Ovary (tissue), 9 donors: ENCODE results near the gene EEF2K. TPM values are rescaled to one million over a fixed set of nuclear protein-coding genes. Genes with fewer than 3 reads are reported as not detected.
A peak's percentile ranks its signal among the peaks of the same experiment; 100 is the strongest.
"Not testable (repeated sequence)": the region's sequence is repeated elsewhere in the genome, so short reads cannot be mapped to it uniquely, and the experiment has no call there.

ENCODE experiments used
- DNase-seq, 5 donors: peaks; one replicate each; pipeline ENCODE4 v3.0.0-alpha.2; 2019 to 2020
- H3K27ac ChIP-seq, 2 donors: fragments of 200-600 bp; one replicate each; pipeline versions ENCODE4 v1.5.1 to v1.8.0; 2019 to 2022
- H3K27me3 ChIP-seq: fragments of 200-600 bp; one replicate; pipeline ENCODE4 v1.8.0; 2022
- H3K36me3 ChIP-seq: fragments of 200-600 bp; sonication (generic); one replicate; pipeline ENCODE4 v1.5.1; 2019
- H3K4me1 ChIP-seq: one replicate; pipeline ENCODE4 v1.8.1; 2013; ENCODE audit warnings: mild to moderate bottlenecking, moderate library complexity; ENCODE audit not compliant: insufficient read depth
- H3K4me3 ChIP-seq: fragments of 200-600 bp; sonication (generic); one replicate; pipeline ENCODE4 v1.5.1; 2017
- H3K9me3 ChIP-seq, 2 donors: fragments of 200-600 bp in 1 of 2; sonication (generic) in 1 of 2; one replicate each; pipeline versions ENCODE4 v1.5.1 to v1.8.1; 2013 to 2019; ENCODE audit warnings: mild to moderate bottlenecking in 1 of 2, moderate library complexity in 1 of 2
- CTCF ChIP-seq, 3 donors: fragments of 450-650 bp in 2 of 3; fragments of 200-600 bp in 1 of 3; IDR thresholded peaks; one replicate each; pipeline versions ENCODE4 v1.5.1 to v1.8.0; 2016 to 2022; ENCODE audit warnings: antibody characterized with exemption in 3 of 3, mild to moderate bottlenecking in 1 of 3
- EP300 ChIP-seq: sonication (generic); formaldehyde crosslinking; IDR thresholded peaks from one replicate; pipeline ENCODE4 v1.6.1; 2017; ENCODE audit warnings: antibody characterized with exemption
- POLR2A ChIP-seq: fragments of 450-650 bp; IDR thresholded peaks from one replicate; pipeline ENCODE4 v1.6.1; 2017; ENCODE audit warnings: antibody characterized with exemption, mild to moderate bottlenecking, moderate library complexity
- WGBS, 3 donors: extraction: QIAGEN DNeasy Blood & Tissue Kit in 1 of 3; methylation state at CpG; one replicate each; pipeline versions ENCODE4 v1.1.5 to v1.1.7; 2013 to 2017; 5-methylcytosine and 5-hydroxymethylcytosine counted together
- intact Hi-C, 4 donors: fragments of 100-400 bp; cut with DNase I; formaldehyde crosslinking; loops; one replicate each; pipeline versions ENCODE4 v1.11.0 to v1.15.1; 2022 to 2023
- polyA plus RNA-seq, 2 donors: library from polyadenylated mRNA; stranded (reverse); fragments of 200-250 nt in 1 of 2; fragments of 350-450 nt in 1 of 2; fragmentation: Illumina TruSeq in 1 of 2; extraction: RNeasy Lipid Tissue Mini Kit (QIAGEN cat#74804) in 1 of 2; gene quantifications; one replicate each; pipeline ENCODE4 v1.2.3, GENCODE V29; 2013 to 2014
- total RNA-seq, 7 donors: library from RNA; depleted of rRNA in 2 of 7; stranded (reverse); fragments of >200 nt in 2 of 7; fragmentation: NEBNext Ultra II Directional in 3 of 7; extraction: Animal tissue kit (Norgen Biotek cat#: 25700) in 3 of 7; gene quantifications; one replicate each; pipeline versions ENCODE4 v1.1.0 to v1.2.4, GENCODE V29; 2016 to 2023
- donor health status: DM: no; HTN: no; CAD: no; lungs with moderate emphysema.
- donor health status: DM: no; HTN: no; CAD: no.
- donor health status: Bipolar disorder and iron deficiency.
- donor health status: DM: yes; HTN: yes; CAD: no.
- donor health status: DM: no; HTN: no; CAD: no.
- donor health status: DM: yes; HTN: yes; CAD: no.

Gene EEF2K
- total and polyA plus RNA-seq, 9 donors: 8.1 to 37.6 (median 26.0) TPM

- no peaks in the 10 kb centered on the region for H3K9me3 ChIP-seq
- DNase-seq: peak in 1 of 5 donors; percentile 43
- intact Hi-C loops: loop anchor here in 2 of 4 donors (5.0 kb wide), 1 partner anchor 102 kb away; the partner anchor contains the start of gene POLR3E (in 2 of the 2)
- H3K27me3 ChIP-seq: no peaks in the 10 kb centered on the region
- peaks cover 3% of the 10 kb centered on the region for H3K4me1 ChIP-seq
- 79 to 80% (median 79%) methylated on average over 9 of the region's 9 CpGs for WGBS, 3 donors
- no peak for TF ChIP-seq EP300
- no peak for TF ChIP-seq CTCF (IDR thresholded peaks at IDR 0.05)
- H3K4me3 ChIP-seq: no peak overlapping the region
- H3K36me3 ChIP-seq: no peaks in the 10 kb centered on the region
- H3K27ac ChIP-seq: peak overlapping the region; percentile 23 to 32
Measured at GRCh38 chr16:22194707-22195444, 11.2 kb upstream of the EEF2K start.

- no peak for DNase-seq
- H3K9me3 ChIP-seq: no peaks in the 10 kb centered on the region
- intact Hi-C loops: loop anchor here in 2 of 4 donors (5.0 kb wide), 1 partner anchor 102 kb away; the partner anchor contains the start of gene POLR3E (in 2 of the 2)
- no peaks in the 10 kb centered on the region for H3K36me3 ChIP-seq
- H3K27me3 ChIP-seq: no peaks in the 10 kb centered on the region
- no peak overlapping the region for H3K4me3 ChIP-seq
- peaks cover 3% of the 10 kb centered on the region for H3K4me1 ChIP-seq
- peak overlapping the region; percentile 23 to 32 for H3K27ac ChIP-seq
- TF ChIP-seq CTCF (IDR thresholded peaks at IDR 0.05): no peak
- no peak for TF ChIP-seq EP300
- no peak for TF ChIP-seq POLR2A
Measured at GRCh38 chr16:22195445-22195694, 10.7 kb upstream of the EEF2K start.

GRCh38 chr16:22195695-22196558 is 10.2 kb upstream of the EEF2K start:
- peak overlapping the region; percentile 32 to 54 for H3K27ac ChIP-seq
- 1% methylated on average over 39 of the region's 39 CpGs for whole genome bisulfite sequencing, 3 donors
- H3K4me3 ChIP-seq: peak overlapping the region; percentile 51
- H3K9me3 ChIP-seq: no peaks in the 10 kb centered on the region
- intact Hi-C loops: loop anchor here in 2 of 4 donors (5.0 kb wide), 1 partner anchor 101 kb away; the partner anchor contains the start of gene POLR3E (in 2 of the 2)
- TF ChIP-seq EP300 (no peak), POLR2A (peak; percentile 43), CTCF (IDR thresholded peaks at IDR 0.05) (peak; percentile 88 to 93 (median 90))
- no peaks in the 10 kb centered on the region for H3K27me3 ChIP-seq
- no peaks in the 10 kb centered on the region for H3K36me3 ChIP-seq
- DNase-seq: peak; percentile 86 to 97 (median 94)
- peaks cover 3% of the 10 kb centered on the region for H3K4me1 ChIP-seq

GRCh38 chr16:22196559-22197168 is 9.4 kb upstream of the EEF2K start:
- not testable (repeated sequence) for H3K36me3 ChIP-seq, H3K27ac ChIP-seq, H3K27me3 ChIP-seq, H3K4me1 ChIP-seq, H3K9me3 ChIP-seq
- 24 to 35% (median 31%) methylated on average over 20 of the region's 20 CpGs for WGBS, 3 donors
- intact Hi-C loops: loop anchor here in 2 of 4 donors (5.0 kb wide), 1 partner anchor 101 kb away; the partner anchor contains the start of gene POLR3E (in 2 of the 2)
- H3K4me3 ChIP-seq: peak overlapping the region; percentile 51
- peak in 1 of 5 donors; percentile 44 for DNase-seq
